IMR-90 (cell line): ENCODE measurements around the gene PLEKHA4. TPM values are rescaled to one million over a fixed set of nuclear protein-coding genes. Genes with fewer than 3 reads are reported as not detected.
A peak's percentile ranks its signal among the peaks of the same experiment; 100 is the strongest.

ENCODE experiments used
- ATAC-seq: fragments of 200-7000 bp; cut with Tn5 transposase; 2 replicates; pipeline ENCODE4 v1.9.1; 2020; ENCODE audit warnings: low read depth, mild to moderate bottlenecking, moderate library complexity
- BruUV-seq: library from RNA; stranded (reverse); fragments of 400-500 nt; replicated peaks from 2 replicates; lab custom pipeline; 2021; lab: Mats Ljungman, UMichigan
- CTCF ChIA-PET: fragments of 300-600 bp; formaldehyde crosslinking; extraction: SDS; loops from one replicate; lab custom pipeline; 2021; ENCODE audit warnings: antibody characterized with exemption; lab: Yijun Ruan, JAX
- POLR2A ChIA-PET: fragments of 300-600 bp; sonication (Branson Sonifier 250); formaldehyde crosslinking; loops from one replicate; lab custom pipeline; 2022; ENCODE audit warnings: antibody characterized with exemption; ENCODE audit not compliant: unreplicated experiment; lab: Charles Lee
- DNase-seq: peaks from one replicate; pipeline ENCODE4 v3.0.0; 2013
- H2AFZ ChIP-seq: replicated peaks from 2 replicates; pipeline ENCODE3; 2013; ENCODE audit warnings: low read length, mild to moderate bottlenecking; ENCODE audit not compliant: poor library complexity
- H2AK5ac ChIP-seq: 2 replicates; pipeline ENCODE4 v1.6.1; 2013; ENCODE audit warnings: low read depth, low read length, inconsistent platforms
- H2AK9ac ChIP-seq: replicated peaks from 2 replicates; pipeline ENCODE3; 2013; ENCODE audit warnings: mild to moderate bottlenecking, low read depth, low read length, moderate library complexity; ENCODE audit not compliant: poor library complexity
- H2BK120ac ChIP-seq: 2 replicates; pipeline ENCODE4 v1.6.1; 2013; ENCODE audit warnings: low read depth, low read length, inconsistent platforms
- H2BK15ac ChIP-seq: 3 replicates; pipeline ENCODE4 v1.6.1; 2013; ENCODE audit warnings: low read depth, low read length, inconsistent platforms
- H2BK20ac ChIP-seq: 2 replicates; pipeline ENCODE4 v1.6.1; 2013; ENCODE audit warnings: low read depth, mild to moderate bottlenecking, inconsistent platforms, low read length, moderate library complexity
- H2BK5ac ChIP-seq: 2 replicates; pipeline ENCODE4 v1.6.1; 2013; ENCODE audit warnings: mild to moderate bottlenecking, low read depth, low read length, inconsistent platforms; ENCODE audit not compliant: poor library complexity, severe bottlenecking
- H3K14ac ChIP-seq: replicated peaks from 2 replicates; pipeline ENCODE4 v1.6.1; 2013; ENCODE audit warnings: low read depth, low read length, inconsistent platforms
- H3K18ac ChIP-seq: 2 replicates; pipeline ENCODE4 v1.6.1; 2013; ENCODE audit warnings: low read depth, low read length, control low read depth
- H3K23ac ChIP-seq: 2 replicates; pipeline ENCODE4 v1.6.1; 2013; ENCODE audit warnings: low read depth, low read length, inconsistent platforms
- H3K27ac ChIP-seq: 2 replicates; pipeline ENCODE4 v1.5.1; 2013; ENCODE audit warnings: mild to moderate bottlenecking, control low read depth, low read length; ENCODE audit not compliant: insufficient read depth
- H3K27me3 ChIP-seq: 2 replicates; pipeline ENCODE4 v1.6.1; 2013; ENCODE audit warnings: low read length; ENCODE audit not compliant: control insufficient read depth, insufficient read depth
- H3K36me3 ChIP-seq: 2 replicates; pipeline ENCODE4 v1.6.1; 2013; ENCODE audit warnings: low read length, mixed read lengths; ENCODE audit not compliant: control insufficient read depth, insufficient read depth
- H3K4ac ChIP-seq: 2 replicates; pipeline ENCODE4 v1.6.1; 2013; ENCODE audit warnings: low read depth, low read length, inconsistent platforms
- H3K4me1 ChIP-seq: 2 replicates; pipeline ENCODE4 v1.6.1; 2013; ENCODE audit warnings: low read length, mixed read lengths; ENCODE audit not compliant: control insufficient read depth, insufficient read depth
- H3K4me2 ChIP-seq: 2 replicates; pipeline ENCODE4 v1.6.1; 2013; ENCODE audit warnings: low read depth, mild to moderate bottlenecking, control low read depth, low read length, moderate library complexity
- H3K4me3 ChIP-seq: 2 replicates; pipeline ENCODE4 v1.5.1; 2013; ENCODE audit warnings: low read depth, mild to moderate bottlenecking, control low read depth, low read length, moderate library complexity; ENCODE audit not compliant: insufficient read depth
- H3K56ac ChIP-seq: 2 replicates; pipeline ENCODE4 v1.6.1; 2013; ENCODE audit warnings: low read length, inconsistent platforms; ENCODE audit not compliant: insufficient read depth; ENCODE audit errors: extremely low read depth
- H3K79me1 ChIP-seq, 2 experiments: 2 replicates each; pipeline ENCODE4 v1.6.1; 2013; ENCODE audit warnings: low read length in 2 of 2, inconsistent platforms in 1 of 2, low read depth in 1 of 2
- H3K9ac ChIP-seq: 2 replicates; pipeline ENCODE4 v1.6.1; 2013; ENCODE audit warnings: low read depth, low read length, control low read depth
- H3K9me1 ChIP-seq: 2 replicates; pipeline ENCODE4 v1.6.1; 2013; ENCODE audit warnings: low read length, inconsistent platforms; ENCODE audit not compliant: insufficient read depth
- H3K9me3 ChIP-seq: 2 replicates; pipeline ENCODE4 v1.6.1; 2013; ENCODE audit warnings: low read length; ENCODE audit not compliant: control insufficient read depth, insufficient read depth
- H4K20me1 ChIP-seq: 2 replicates; pipeline ENCODE4 v1.6.1; 2013; ENCODE audit warnings: low read length, inconsistent platforms; ENCODE audit not compliant: insufficient read depth
- H4K5ac ChIP-seq: 2 replicates; pipeline ENCODE4 v1.6.1; 2013; ENCODE audit warnings: mild to moderate bottlenecking, low read depth, low read length, control low read depth
- H4K8ac ChIP-seq, 2 experiments: 2 replicates each; pipeline ENCODE4 v1.6.1; 2013; ENCODE audit warnings: low read depth in 2 of 2, low read length in 2 of 2, control low read depth in 1 of 2, inconsistent platforms in 1 of 2
- H4K91ac ChIP-seq: 2 replicates; pipeline ENCODE4 v1.6.1; 2013; ENCODE audit warnings: low read depth, low read length, inconsistent platforms; ENCODE audit not compliant: insufficient read depth
- BHLHE40 ChIP-seq: fragments of 150-350 bp; IDR thresholded peaks from 2 replicates; pipeline ENCODE4 v1.6.1; 2016; ENCODE audit warnings: mild to moderate bottlenecking, low read depth, low read length
- CEBPB ChIP-seq: IDR thresholded peaks from 2 replicates; pipeline ENCODE4 v1.6.1; 2012; ENCODE audit warnings: low read depth, low read length, improper control_type of control experiment
- FOS ChIP-seq: fragments of 150-350 bp; IDR thresholded peaks from 2 replicates; pipeline ENCODE4 v1.6.1; 2016; ENCODE audit warnings: low read depth, low read length
- MAZ ChIP-seq: IDR thresholded peaks from 2 replicates; pipeline ENCODE4 v1.6.1; 2012; ENCODE audit warnings: low read depth, mild to moderate bottlenecking, low read length, improper control_type of control experiment, moderate library complexity, borderline replicate concordance
- POLR2A ChIP-seq: IDR thresholded peaks from 2 replicates; pipeline ENCODE4 v1.6.1; 2012; ENCODE audit warnings: mild to moderate bottlenecking, low read depth, low read length
- SMC3 ChIP-seq: fragments of 150-350 bp; IDR thresholded peaks from 2 replicates; pipeline ENCODE4 v1.6.1; 2016; ENCODE audit warnings: low read depth, mild to moderate bottlenecking, antibody characterized with exemption, low read length, moderate library complexity
- WGBS, 2 experiments: methylation state at CpG; one replicate each; pipeline versions ENCODE4 v1.1.5 to v1.1.7; 2013; ENCODE audit warnings: missing lambda C conversion rate in 2 of 2; ENCODE audit not compliant: insufficient read length in 1 of 2; ENCODE audit errors: extremely low coverage in 2 of 2; 5-methylcytosine and 5-hydroxymethylcytosine counted together
- dilution Hi-C: fragments of 300-500 bp; cut with HindIII; formaldehyde crosslinking; loops from one replicate; pipeline ENCODE4 v1.14.3; 2018; ENCODE audit warnings: low sequenced_read_pairs; ENCODE audit not compliant: unreplicated experiment
- in situ Hi-C: fragments of 300-500 bp; cut with MboI; formaldehyde crosslinking; loops from 3 replicates; pipeline ENCODE4 v1.14.3; 2019; ENCODE audit warnings: low sequenced_read_pairs, inconsistent platforms, mixed read lengths
- intact Hi-C: fragments of 100-400 bp; cut with micrococcal nuclease; formaldehyde crosslinking; loops from 2 replicates; pipeline ENCODE4 v1.10.0; 2022
- polyA plus RNA-seq, 3 experiments: library from polyadenylated mRNA; depleted of rRNA; stranded (reverse); fragments of >200 nt; gene quantifications; 2 replicates each; pipeline ENCODE4 v1.2.3, GENCODE V29; 2012; ENCODE audit warnings: low replicate concordance in 1 of 3
- total RNA-seq: library from RNA; depleted of rRNA; stranded (reverse); fragments of >200 nt; gene quantifications from 2 replicates; pipeline ENCODE4 v1.2.3, GENCODE V29; 2012
- TF ChIP-seq, protein P1 (sequence below): fragments of 150-350 bp; IDR thresholded peaks from 2 replicates; pipeline ENCODE4 v1.6.1; 2017; ENCODE audit warnings: mild to moderate bottlenecking, antibody characterized with exemption, low read length, low read depth
- TF ChIP-seq, protein P2 (sequence below): fragments of 150-350 bp; IDR thresholded peaks from 2 replicates; pipeline ENCODE4 v1.6.1; 2016; ENCODE audit warnings: low read depth, mild to moderate bottlenecking, low read length, moderate library complexity, borderline replicate concordance

PLEKHA4 gene
- total and polyA plus RNA-seq, 2 of the 4 experiments (the other 2 are of a cell fraction) = 4.5 to 14.4 TPM

DNA sequence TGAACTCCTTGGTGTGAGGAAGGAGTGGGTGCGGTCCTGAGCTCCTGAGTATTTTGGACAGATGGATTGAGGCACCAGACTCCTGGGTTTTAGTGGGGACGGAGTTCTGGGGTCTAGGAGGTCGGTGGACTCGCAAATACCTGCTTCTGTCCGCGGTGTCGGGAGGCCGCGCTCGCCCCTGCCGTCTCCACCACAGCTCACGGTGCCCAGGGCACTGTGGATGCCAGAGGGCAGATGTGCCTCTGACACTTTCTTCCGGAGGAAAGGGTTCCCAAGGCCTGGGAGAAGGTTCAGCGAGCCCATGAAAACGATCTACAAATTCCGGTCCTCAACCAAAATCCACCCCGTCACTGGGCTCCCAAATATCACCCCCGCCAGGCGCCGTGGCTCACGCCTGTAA is 26.8 kb upstream of the PLEKHA4 start:
- WGBS, 2 experiments = 67% methylated on average over 12 of the region's 21 CpGs; no CpG with 5 or more reads in 1 of the 2 experiments
- H3K4ac ChIP-seq = no peak overlapping the region
- no peak overlapping the region for H3K4me2 ChIP-seq
- no peak overlapping the region for H4K91ac ChIP-seq
- H3K27me3 ChIP-seq = 0 out of 2 replicates have a peak, but pooled peaks cover 2% of the 10 kb centered on the region
- ChIA-PET POLR2A (no interaction called here), CTCF (no interaction called here)
- H3K27ac ChIP-seq = no peak overlapping the region
- peaks cover 0 to under 1% of the 10 kb centered on the region in 2 experiments; a peak in 2 of 4 replicates for H3K79me1 ChIP-seq
- no peak overlapping the region for H3K14ac ChIP-seq
- no peak overlapping the region for H2BK20ac ChIP-seq
- H4K20me1 ChIP-seq = no peaks in the 10 kb centered on the region
- no peak overlapping the region for H2BK5ac ChIP-seq
- DNase-seq (no peak), ATAC-seq (no peak)
- no peak overlapping the region for H2BK120ac ChIP-seq
- 0 out of 2 replicates have a peak overlapping the region, but pooled peaks have one; percentile 13 for H3K56ac ChIP-seq
- no peak overlapping the region for H3K18ac ChIP-seq
- peak overlapping the region; percentile 23 for H2AK9ac ChIP-seq
- in situ Hi-C loops = no loop called here
- H4K8ac ChIP-seq = no peak overlapping the region
- no TSS peak for BruUV-seq
- intact Hi-C loops = no loop called here
- H3K9ac ChIP-seq = no peak overlapping the region
- H3K4me1 ChIP-seq = no peaks in the 10 kb centered on the region
- H3K4me3 ChIP-seq = no peak overlapping the region
- TF ChIP-seq BHLHE40 (no peak), CEBPB (no peak), POLR2A (no peak), MAZ (no peak), SMC3 (no peak), FOS (no peak)
- TF ChIP-seq, protein P1, sequence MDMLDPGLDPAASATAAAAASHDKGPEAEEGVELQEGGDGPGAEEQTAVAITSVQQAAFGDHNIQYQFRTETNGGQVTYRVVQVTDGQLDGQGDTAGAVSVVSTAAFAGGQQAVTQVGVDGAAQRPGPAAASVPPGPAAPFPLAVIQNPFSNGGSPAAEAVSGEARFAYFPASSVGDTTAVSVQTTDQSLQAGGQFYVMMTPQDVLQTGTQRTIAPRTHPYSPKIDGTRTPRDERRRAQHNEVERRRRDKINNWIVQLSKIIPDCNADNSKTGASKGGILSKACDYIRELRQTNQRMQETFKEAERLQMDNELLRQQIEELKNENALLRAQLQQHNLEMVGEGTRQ = no peak
- TF ChIP-seq, protein P2, sequence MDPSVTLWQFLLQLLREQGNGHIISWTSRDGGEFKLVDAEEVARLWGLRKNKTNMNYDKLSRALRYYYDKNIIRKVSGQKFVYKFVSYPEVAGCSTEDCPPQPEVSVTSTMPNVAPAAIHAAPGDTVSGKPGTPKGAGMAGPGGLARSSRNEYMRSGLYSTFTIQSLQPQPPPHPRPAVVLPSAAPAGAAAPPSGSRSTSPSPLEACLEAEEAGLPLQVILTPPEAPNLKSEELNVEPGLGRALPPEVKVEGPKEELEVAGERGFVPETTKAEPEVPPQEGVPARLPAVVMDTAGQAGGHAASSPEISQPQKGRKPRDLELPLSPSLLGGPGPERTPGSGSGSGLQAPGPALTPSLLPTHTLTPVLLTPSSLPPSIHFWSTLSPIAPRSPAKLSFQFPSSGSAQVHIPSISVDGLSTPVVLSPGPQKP = no peak
- H2AFZ ChIP-seq = peak overlapping the region; percentile 63
- dilution Hi-C loops = no loop called here
- no peak overlapping the region for H2BK15ac ChIP-seq
- H4K5ac ChIP-seq = no peak overlapping the region
- H3K23ac ChIP-seq = no peak overlapping the region
- no peaks in the 10 kb centered on the region for H3K9me3 ChIP-seq
- no peaks in the 10 kb centered on the region for H3K9me1 ChIP-seq
- no peaks in the 10 kb centered on the region for H3K36me3 ChIP-seq
- H2AK5ac ChIP-seq = no peak overlapping the region
